ENCODE measurements around the gene SLC6A9. TPM values are rescaled to one million over a fixed set of nuclear protein-coding genes. Genes with fewer than 3 reads are reported as not detected.

The SLC6A9 gene
- total RNA-seq, 1 experiment from 2014 or later: 12.8 TPM

- no peak for TF ChIP-seq ATF3 (IDR thresholded peaks at IDR 0.05)
Measured at GRCh38 chr1:44043176-44044070, 12.2 kb upstream of the SLC6A9 start (continued).

- intact Hi-C loops (cut with micrococcal nuclease): loop anchor here (10.0 kb wide), 1 partner anchor 586 kb away; the partner anchor contains the start of gene HYI
- Histone ChIP-seq H2AFZ (ENCODE audit: low read depth, low read length, poor library complexity, severe bottlenecking) (no peak overlapping the region), H3K79me2 (ENCODE audit: insufficient read depth, low read length) (no peaks in the 10 kb centered on the region), H3K4me2 (ENCODE audit: low read length) (no peak overlapping the region), H3K4me1 (ENCODE audit: control insufficient read depth in 1 of 2, insufficient read depth in 2 of 2, low read length in 2 of 2) (peaks cover 5 to 23% of the 10 kb centered on the region in 2 experiments; a peak in 3 of 4 replicates), H3K9me2 (ENCODE audit: insufficient read depth) (no peaks in the 10 kb centered on the region), H4K20me1 (ENCODE audit: insufficient read depth) (no peaks in the 10 kb centered on the region), H3K36me3 (ENCODE audit: control insufficient read depth in 1 of 2, insufficient read depth in 2 of 2, low read length in 2 of 2) (no peaks in the 10 kb centered on the region), H3K4me3 (replicated peaks in 1 of 2; ENCODE audit: low read depth in 1 of 2, low read length in 2 of 2) (no peak overlapping the region), H3K27ac (ENCODE audit: low read depth, low read length) (no peak overlapping the region), H3K9me3 (ENCODE audit: control insufficient read depth in 1 of 2, insufficient read depth in 1 of 2, low read depth in 1 of 2, low read length in 2 of 2) (no peaks in the 10 kb centered on the region), H3K9ac (ENCODE audit: low read length) (no peak overlapping the region), H3K27me3 (ENCODE audit: insufficient read depth, low read length) (no peaks in the 10 kb centered on the region)
- POLR2A ChIA-PET: no interaction called here
- CTCF ChIA-PET: interaction anchor here (0.7 kb wide), 1 partner anchor 35 kb away, joined by 3 read pairs; no protein-coding TSS in a partner anchor
- no peak for ATAC-seq
- no peak for DNase-seq (ENCODE audit: low read depth, low spot score)
- BruUV-seq (replicated peaks): no TSS peak
- TF ChIP-seq SIN3A (IDR thresholded peaks at IDR 0.05; ENCODE audit: low read depth) (no peak), EZH2 (IDR thresholded peaks at IDR 0.05) (no peak), JUND (IDR thresholded peaks at IDR 0.05) (no peak), POLR2AphosphoS5 (IDR thresholded peaks at IDR 0.05; ENCODE audit: low read depth, low read length) (no peak), POLR2A (IDR thresholded peaks at IDR 0.05; ENCODE audit: borderline replicate concordance, extremely low read depth, insufficient read depth, insufficient read length) (no peak), EGR1 (IDR thresholded peaks at IDR 0.05; ENCODE audit: low read depth) (no peak), RAD21 (IDR thresholded peaks at IDR 0.05; ENCODE audit: low read depth) (no peak), EZH2phosphoT487 (IDR thresholded peaks at IDR 0.05; ENCODE audit: borderline replicate concordance) (no peak), CBX3 (IDR thresholded peaks at IDR 0.05; ENCODE audit: low read depth) (no peak), SRF (IDR thresholded peaks at IDR 0.05; ENCODE audit: low read depth) (no peak)
- TF ChIP-seq, protein P1, sequence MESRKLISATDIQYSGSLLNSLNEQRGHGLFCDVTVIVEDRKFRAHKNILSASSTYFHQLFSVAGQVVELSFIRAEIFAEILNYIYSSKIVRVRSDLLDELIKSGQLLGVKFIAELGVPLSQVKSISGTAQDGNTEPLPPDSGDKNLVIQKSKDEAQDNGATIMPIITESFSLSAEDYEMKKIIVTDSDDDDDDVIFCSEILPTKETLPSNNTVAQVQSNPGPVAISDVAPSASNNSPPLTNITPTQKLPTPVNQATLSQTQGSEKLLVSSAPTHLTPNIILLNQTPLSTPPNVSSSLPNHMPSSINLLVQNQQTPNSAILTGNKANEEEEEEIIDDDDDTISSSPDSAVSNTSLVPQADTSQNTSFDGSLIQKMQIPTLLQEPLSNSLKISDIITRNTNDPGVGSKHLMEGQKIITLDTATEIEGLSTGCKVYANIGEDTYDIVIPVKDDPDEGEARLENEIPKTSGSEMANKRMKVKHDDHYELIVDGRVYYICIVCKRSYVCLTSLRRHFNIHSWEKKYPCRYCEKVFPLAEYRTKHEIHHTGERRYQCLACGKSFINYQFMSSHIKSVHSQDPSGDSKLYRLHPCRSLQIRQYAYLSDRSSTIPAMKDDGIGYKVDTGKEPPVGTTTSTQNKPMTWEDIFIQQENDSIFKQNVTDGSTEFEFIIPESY (IDR thresholded peaks at IDR 0.05; ENCODE audit: extremely low read depth, insufficient replicate concordance, low read length): no peak
- TF ChIP-seq, protein P2, sequence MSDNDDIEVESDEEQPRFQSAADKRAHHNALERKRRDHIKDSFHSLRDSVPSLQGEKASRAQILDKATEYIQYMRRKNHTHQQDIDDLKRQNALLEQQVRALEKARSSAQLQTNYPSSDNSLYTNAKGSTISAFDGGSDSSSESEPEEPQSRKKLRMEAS (IDR thresholded peaks at IDR 0.05): no peak
- RAD21 ChIA-PET (ENCODE audit: low non-redundant PET in 1 of 2, low total read pairs in 2 of 2, uncharacterized antibody in 2 of 2, unreplicated experiment in 2 of 2): no interaction called here
Measured at GRCh38 chr1:44040846-44041245, 9.6 kb upstream of the SLC6A9 start.

Data from HCT116 (cell line).